ENCODE results near the gene C11orf24. TPM values are rescaled to one million over a fixed set of nuclear protein-coding genes. Genes with fewer than 3 reads are reported as not detected.

C11orf24 gene
- total RNA-seq, 2 donors from 2014 or later = 55.3 to 66.6 TPM

- Histone ChIP-seq H3K4me1 (peaks cover 21% of the 10 kb centered on the region), H3K9me3 (no peaks in the 10 kb centered on the region), H3K4me3 (peak overlapping the region; percentile 67), H3K36me3 (no peaks in the 10 kb centered on the region), H3K27ac (peak overlapping the region; percentile 71), H3K27me3 (no peaks in the 10 kb centered on the region), H3K9ac (ENCODE audit: low read depth in 2 of 2, low read length in 2 of 2) (peak overlapping the region; percentile 95 to 96)
- DNase-seq = no peak
- intact Hi-C loops (cut with DNase I) = loop anchor here (10.0 kb wide), 1 partner anchor 71 kb away; no protein-coding TSS in a partner anchor
- TF ChIP-seq CTCF (IDR thresholded peaks at IDR 0.05) = no peak
Measured at GRCh38 chr11:68313574-68314202, 41.9 kb upstream of the C11orf24 start.

- H3K27ac ChIP-seq = peak overlapping the region; percentile 71
- TF ChIP-seq CTCF (IDR thresholded peaks at IDR 0.05) = no peak
- DNase-seq = no peak
- peak overlapping the region; percentile 67 for H3K4me3 ChIP-seq
- intact Hi-C loops (cut with DNase I) = loop anchor here (10.0 kb wide), 1 partner anchor 72 kb away; no protein-coding TSS in a partner anchor
- H3K27me3 ChIP-seq = no peaks in the 10 kb centered on the region
- H3K9ac ChIP-seq (ENCODE audit: low read depth in 2 of 2, low read length in 2 of 2) = peak overlapping the region; percentile 95 to 96
- H3K9me3 ChIP-seq = no peaks in the 10 kb centered on the region
- H3K36me3 ChIP-seq = no peaks in the 10 kb centered on the region
- peaks cover 21% of the 10 kb centered on the region for H3K4me1 ChIP-seq
Measured at GRCh38 chr11:68312780-68313573, 41.2 kb upstream of the C11orf24 start.

GRCh38 chr11:68312117-68312779 is 40.5 kb upstream of the C11orf24 start, which contains the start of gene LRP5:
TSS of gene LRP5 (plus strand) at chr11:68312591. CDS start at chr11:68312715, 124 bp downstream.
- TF ChIP-seq CTCF (IDR thresholded peaks at IDR 0.05) = no peak
- H3K4me1 ChIP-seq = peaks cover 18% of the 10 kb centered on the region
- H3K27ac ChIP-seq = peak within 1 kb of the TSS; percentile 71
- no peaks in the 10 kb centered on the region for H3K9me3 ChIP-seq
- no peaks in the 10 kb centered on the region for H3K36me3 ChIP-seq
- H3K4me3 ChIP-seq = peak within 1 kb of the TSS; percentile 67
- no peak for DNase-seq
- H3K9ac ChIP-seq (ENCODE audit: low read depth in 2 of 2, low read length in 2 of 2) = peak within 1 kb of the TSS; percentile 95 to 96
- intact Hi-C loops (cut with DNase I) = loop anchor here (10.0 kb wide), 1 partner anchor 73 kb away; no protein-coding TSS in a partner anchor
- H3K27me3 ChIP-seq = no peaks in the 10 kb centered on the region

GRCh38 chr11:68311160-68312116 is 39.7 kb upstream of the C11orf24 start:
- Histone ChIP-seq H3K36me3 (no peaks in the 10 kb centered on the region), H3K27me3 (no peaks in the 10 kb centered on the region), H3K4me1 (peaks cover 11% of the 10 kb centered on the region), H3K4me3 (no peak overlapping the region), H3K9me3 (no peaks in the 10 kb centered on the region), H3K9ac (ENCODE audit: low read depth in 2 of 2, low read length in 2 of 2) (peak overlapping the region; percentile 46 to 61), H3K27ac (peak overlapping the region; percentile 1)
- no peak for DNase-seq
- no peak for TF ChIP-seq CTCF (IDR thresholded peaks at IDR 0.05)
- intact Hi-C loops (cut with DNase I) = loop anchor here (10.0 kb wide), 1 partner anchor 73 kb away; no protein-coding TSS in a partner anchor

Data from colonic mucosa (tissue), 4 donors.